DMS114 treated with DMSO at 0.1 percent for 48 hours (cell line): ENCODE measurements around the gene TESPA1.
A peak's percentile ranks its signal among the peaks of the same experiment; 100 is the strongest.
"Not testable (repeated sequence)": the region's sequence is repeated elsewhere in the genome, so short reads cannot be mapped to it uniquely, and the experiment has no call there.

Source experiments
- DNase-seq: peaks from one replicate; lab custom pipeline; 2025; ENCODE audit not compliant: unreplicated experiment; lab: John Stamatoyannopoulos, UW

The TESPA1 gene

GRCh38 chr12:54984658-54985376 is at the start of gene TESPA1:
TSS of gene TESPA1 (minus strand) at chr12:54984762. CDS start at chr12:54974562, 10,200 bp downstream.
- no peak for DNase-seq

- DNase-seq, result no peak
Observed at GRCh38 chr12:55034218-55034617, 49.7 kb upstream of the TESPA1 start.

- DNase-seq, result no peak
Observed at GRCh38 chr12:55025508-55025907, 40.9 kb upstream of the TESPA1 start.

- no peak for DNase-seq
Observed at GRCh38 chr12:55024575-55024974, 40.0 kb upstream of the TESPA1 start.

- DNase-seq, result no peak
Observed at GRCh38 chr12:55019784-55020183, 35.2 kb upstream of the TESPA1 start, which contains the start of gene NEUROD4. TSS of gene NEUROD4 (plus strand) at chr12:55019974. CDS start at chr12:55026440, 6,466 bp downstream.

- no peak for DNase-seq
Observed at GRCh38 chr12:55017416-55017925, 32.9 kb upstream of the TESPA1 start.

GRCh38 chr12:55008944-55009585 is 24.5 kb upstream of the TESPA1 start:
- no peak for DNase-seq

GRCh38 chr12:55002355-55002754 is 17.8 kb upstream of the TESPA1 start:
- DNase-seq, result no peak

GRCh38 chr12:55001198-55001868 is 16.8 kb upstream of the TESPA1 start:
- DNase-seq, result no peak

GRCh38 chr12:54998958-54999510 is 14.5 kb upstream of the TESPA1 start:
- no peak for DNase-seq

- DNase-seq, result no peak
Observed at GRCh38 chr12:54997929-54998522, 13.5 kb upstream of the TESPA1 start.

GRCh38 chr12:54996205-54996604 is 11.6 kb upstream of the TESPA1 start:
- DNase-seq, result no peak

GRCh38 chr12:54993181-54993835 is 8.7 kb upstream of the TESPA1 start:
- peak; percentile 74 for DNase-seq

GRCh38 chr12:54991991-54992375 is 7.4 kb upstream of the TESPA1 start:
- no peak for DNase-seq

- no peak for DNase-seq
Observed at GRCh38 chr12:54991161-54991990, 6.8 kb upstream of the TESPA1 start.

- no peak for DNase-seq
Observed at GRCh38 chr12:54989829-54990228, 5.3 kb upstream of the TESPA1 start.

- DNase-seq, result no peak
Observed at GRCh38 chr12:54988402-54989054, 4.0 kb upstream of the TESPA1 start.

GRCh38 chr12:54987611-54988231 is 3.2 kb upstream of the TESPA1 start:
- DNase-seq, result no peak

GRCh38 chr12:54986773-54987172 is 2.2 kb upstream of the TESPA1 start:
- not testable (repeated sequence) for DNase-seq
